HEK293 (cell line): ENCODE measurements around the gene LMOD1.

ENCODE experiments used
- ZNF184 ChIP-seq: fragments of 450-650 bp; IDR thresholded peaks from 2 replicates; pipeline ENCODE4 v1.5.1; 2018; ENCODE audit warnings: missing biosample characterization, mild to moderate bottlenecking, missing genetic modification characterization
- ZNF394 ChIP-seq: fragments of 450-650 bp; formaldehyde crosslinking; IDR thresholded peaks from 2 replicates; pipeline ENCODE4 v1.5.1; 2016; ENCODE audit warnings: missing biosample characterization, missing genetic modification characterization, mild to moderate bottlenecking, moderate library complexity, borderline replicate concordance
- ZNF660 ChIP-seq: fragments of 450-650 bp; IDR thresholded peaks from 2 replicates; pipeline ENCODE4 v1.5.1; 2018; ENCODE audit warnings: missing biosample characterization, mild to moderate bottlenecking, missing genetic modification characterization

GRCh38 chr1:201937624-201938213 is 8.6 kb downstream of the LMOD1 start:
- TF ChIP-seq ZNF394 (tag by site-specific recombination) (no peak), ZNF660 (tag by site-specific recombination) (no peak), ZNF184 (tag by site-specific recombination) (no peak)
